RCC 7860 (cell line): Measurements from ENCODE around the gene MAGT1.
"Not testable (repeated sequence)": the region's sequence is repeated elsewhere in the genome, so short reads cannot be mapped to it uniquely, and the experiment has no call there.

ENCODE experiments used
- DNase-seq: peaks from one replicate; pipeline ENCODE4 v3.0.0-alpha.2; 2015; ENCODE audit warnings: low spot score
- FAIRE-seq: peaks from 2 replicates; lab custom pipeline; 2012; peaks lifted over from hg19 to GRCh38; lab: Jason Lieb, UNC

Gene MAGT1

DNA sequence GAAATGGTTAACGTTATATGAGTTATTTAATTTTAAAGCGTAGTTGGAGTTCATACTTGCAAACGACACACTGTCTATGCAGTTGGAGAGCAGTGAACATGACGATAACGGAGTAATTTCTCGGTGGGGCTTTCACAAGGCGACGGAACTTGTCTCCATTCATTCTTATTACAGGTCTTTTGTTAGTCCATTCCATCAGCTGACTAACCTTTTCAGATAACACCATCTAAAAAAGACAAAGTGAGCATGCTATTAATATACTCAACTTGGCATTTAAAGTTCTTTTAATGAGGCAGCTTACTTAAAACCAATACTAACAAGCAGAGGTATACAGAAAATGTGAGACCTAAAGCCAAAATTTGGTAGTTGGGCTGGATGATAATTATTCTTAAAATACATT lies 19.9 kb downstream of the MAGT1 start:
- no peak for DNase-seq
- no peak for FAIRE-seq

DNA sequence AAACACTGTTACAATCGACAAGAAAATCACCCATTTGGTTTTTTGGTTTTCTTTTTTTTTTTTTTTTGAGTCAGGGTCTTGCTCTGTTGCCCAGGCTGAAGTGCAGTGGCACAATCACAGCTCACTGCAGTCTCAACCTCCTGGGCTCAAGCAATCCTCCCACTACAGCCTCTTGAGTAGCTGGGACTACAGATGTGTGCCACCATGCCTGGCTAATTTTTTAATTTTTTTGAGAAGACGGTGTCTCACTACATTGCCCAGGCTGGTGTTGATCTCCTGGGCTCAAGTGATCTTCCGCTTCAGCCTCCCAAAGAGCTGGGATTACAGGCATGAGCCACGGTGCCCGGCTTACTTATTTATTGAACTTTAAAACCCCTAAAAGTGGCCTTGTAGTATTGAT lies 63.7 kb downstream of the MAGT1 start:
- not testable (repeated sequence) for DNase-seq, FAIRE-seq

DNA sequence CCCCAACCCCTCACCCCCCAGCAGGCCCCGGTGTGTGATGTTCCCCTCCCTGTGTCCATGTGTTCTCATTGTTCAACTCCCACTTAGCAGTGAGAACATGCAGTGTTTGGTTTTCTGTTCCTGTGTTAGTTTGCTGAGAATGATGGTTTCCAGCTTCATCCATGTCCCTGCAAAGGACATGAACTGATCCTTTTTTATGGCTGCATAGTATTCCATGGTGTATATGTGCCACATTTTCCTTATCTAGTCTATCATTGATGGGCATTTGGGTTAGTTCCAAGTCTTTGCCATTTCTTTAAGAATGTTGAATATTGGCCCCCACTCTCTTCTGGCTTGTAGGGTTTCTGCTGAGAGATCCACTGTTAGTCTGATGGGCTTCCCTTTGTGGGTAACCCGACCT lies 73.2 kb downstream of the MAGT1 start:
- DNase-seq, FAIRE-seq: not testable (repeated sequence)

DNA sequence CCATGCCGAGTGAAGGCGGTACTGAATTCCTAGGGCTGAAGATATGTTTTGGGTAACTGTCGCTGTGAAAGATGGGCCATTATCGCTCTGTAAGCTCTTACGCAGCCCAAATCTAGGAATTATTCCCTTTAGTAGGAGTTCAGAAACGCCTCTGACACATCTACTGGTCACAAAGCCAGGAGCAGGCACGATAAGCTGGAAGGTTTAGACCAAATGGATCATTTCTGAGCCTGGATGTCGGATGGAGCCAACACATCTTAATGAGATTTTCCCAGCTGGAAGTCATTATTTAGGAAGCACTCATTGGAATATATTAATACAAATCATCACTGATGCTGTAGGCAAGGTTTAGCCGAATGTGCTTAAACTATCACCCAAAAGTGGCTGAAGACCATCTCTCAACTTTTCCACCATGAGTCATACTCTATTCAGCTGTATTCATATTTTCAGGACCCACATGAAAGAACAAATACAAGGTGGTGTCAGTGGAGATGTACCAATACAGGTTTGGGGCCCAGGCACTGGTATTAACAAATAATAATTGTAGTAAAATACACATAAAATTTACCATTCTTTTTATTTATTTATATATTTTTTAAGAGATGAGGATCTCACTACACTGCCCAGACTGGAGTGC lies 75.0 kb downstream of the MAGT1 start:
- DNase-seq (no peak), FAIRE-seq (no peak)

DNA sequence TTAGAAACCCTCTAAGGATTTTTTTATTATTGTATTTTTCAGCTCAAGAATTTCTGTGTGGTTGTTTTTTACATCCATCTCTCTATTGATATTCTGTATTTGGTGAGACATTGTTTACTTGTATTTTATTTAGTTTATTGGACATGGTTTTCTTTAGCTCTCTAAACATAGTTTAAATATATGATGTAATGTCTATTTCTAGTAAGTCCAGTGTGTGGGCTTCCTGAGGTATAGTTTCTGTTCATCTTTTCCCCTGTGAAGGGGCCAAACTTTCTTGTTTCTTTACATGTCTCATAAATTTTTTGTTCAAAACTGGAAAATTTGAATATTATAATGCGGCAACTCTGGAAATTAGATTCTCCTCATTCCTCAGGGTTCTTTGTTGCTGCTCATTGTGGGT lies 81.0 kb downstream of the MAGT1 start:
- FAIRE-seq (no peak), DNase-seq (no peak)

DNA sequence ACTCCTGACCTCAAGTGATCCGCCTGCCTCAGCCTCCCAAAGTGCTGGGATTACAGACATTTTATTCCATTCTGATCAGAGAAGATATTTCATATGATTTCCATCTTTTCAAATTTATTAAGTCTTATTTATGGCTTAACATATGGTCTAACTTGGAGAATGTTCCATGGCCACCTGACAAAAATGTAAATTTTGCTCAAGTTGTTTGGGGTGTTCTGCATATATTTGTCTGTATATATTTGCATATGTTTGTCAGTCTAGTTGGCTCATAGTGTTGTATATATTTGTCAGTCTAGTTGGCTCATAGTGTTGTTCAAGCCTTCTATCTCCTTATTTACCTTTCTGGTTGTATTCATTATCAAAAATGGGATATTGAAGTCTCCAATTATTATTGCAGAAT lies 93.0 kb downstream of the MAGT1 start:
- FAIRE-seq (no peak), DNase-seq (no peak)

DNA sequence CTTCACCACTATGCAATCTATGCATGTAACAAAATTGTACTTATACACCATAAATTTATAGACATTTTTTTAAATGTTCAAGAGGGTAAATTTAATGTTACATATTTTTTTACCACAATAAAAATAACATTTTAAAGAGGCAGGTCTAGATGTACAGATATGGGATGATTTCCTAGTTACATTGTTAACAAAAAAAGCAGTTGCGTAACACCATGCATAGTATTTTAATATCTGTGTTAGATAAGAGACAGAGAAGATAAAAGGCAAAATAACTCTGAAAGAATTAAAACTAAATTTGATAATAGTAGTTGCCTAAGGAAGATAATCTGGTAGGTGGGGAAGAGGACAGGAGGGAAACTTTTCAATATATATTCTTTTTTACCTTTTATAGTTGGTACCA lies 100.1 kb downstream of the MAGT1 start:
- DNase-seq = no peak
- FAIRE-seq = no peak

DNA sequence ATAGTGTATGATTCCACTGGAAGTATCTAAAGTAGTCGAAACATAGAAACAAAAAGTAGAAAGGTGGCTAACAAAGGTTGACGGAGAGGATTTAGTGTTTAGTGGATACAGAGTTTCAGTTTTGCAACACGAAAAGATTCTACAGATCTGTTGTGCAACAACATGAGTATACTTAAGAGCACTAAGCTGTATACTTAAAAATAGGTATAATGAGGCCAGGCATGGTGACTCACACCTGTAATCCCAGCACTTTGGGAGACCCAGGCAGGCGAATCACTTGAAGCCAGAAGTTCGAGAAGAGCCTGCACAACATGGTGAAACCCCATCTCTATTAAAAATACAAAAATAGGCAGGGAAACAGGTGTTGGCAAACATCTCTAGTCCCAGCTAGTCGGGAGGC lies 101.3 kb downstream of the MAGT1 start:
- no peak for FAIRE-seq
- no peak for DNase-seq

DNA sequence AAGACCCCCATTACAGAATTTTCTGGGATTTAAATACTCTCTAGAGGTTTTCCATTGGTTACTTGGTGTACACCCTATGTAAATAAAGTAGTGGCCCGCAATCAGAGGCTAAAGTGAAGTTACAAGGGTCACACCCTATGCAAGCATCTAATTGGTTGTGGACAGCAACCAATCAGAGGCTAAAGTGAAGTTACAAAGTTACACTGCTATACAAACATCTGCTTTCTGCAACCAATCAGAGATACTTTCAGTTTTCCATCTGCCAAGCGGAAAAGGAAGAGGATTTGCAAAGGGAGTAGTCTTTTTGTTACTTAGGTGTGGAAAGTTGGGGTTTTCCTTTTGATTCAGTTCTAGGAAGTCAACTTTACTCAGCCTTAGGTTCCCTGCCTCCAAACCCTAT lies 107.2 kb downstream of the MAGT1 start:
- FAIRE-seq (no peak), DNase-seq (no peak)

DNA sequence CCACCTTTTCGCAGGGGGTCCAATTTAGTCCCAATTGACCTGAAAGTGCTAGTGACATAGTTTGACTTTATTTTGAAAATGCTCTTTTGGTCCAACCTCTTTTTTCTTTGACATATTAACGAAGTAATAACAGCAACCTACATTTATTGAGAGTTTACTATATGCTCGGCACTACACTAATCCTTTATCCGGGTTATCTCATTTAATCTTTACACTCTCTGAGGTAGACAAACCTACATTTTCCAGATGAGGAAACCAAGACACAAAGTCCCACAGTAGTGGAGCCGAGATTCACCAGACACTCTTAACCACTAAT lies 108.9 kb downstream of the MAGT1 start:
- FAIRE-seq (no peak), DNase-seq (no peak)

DNA sequence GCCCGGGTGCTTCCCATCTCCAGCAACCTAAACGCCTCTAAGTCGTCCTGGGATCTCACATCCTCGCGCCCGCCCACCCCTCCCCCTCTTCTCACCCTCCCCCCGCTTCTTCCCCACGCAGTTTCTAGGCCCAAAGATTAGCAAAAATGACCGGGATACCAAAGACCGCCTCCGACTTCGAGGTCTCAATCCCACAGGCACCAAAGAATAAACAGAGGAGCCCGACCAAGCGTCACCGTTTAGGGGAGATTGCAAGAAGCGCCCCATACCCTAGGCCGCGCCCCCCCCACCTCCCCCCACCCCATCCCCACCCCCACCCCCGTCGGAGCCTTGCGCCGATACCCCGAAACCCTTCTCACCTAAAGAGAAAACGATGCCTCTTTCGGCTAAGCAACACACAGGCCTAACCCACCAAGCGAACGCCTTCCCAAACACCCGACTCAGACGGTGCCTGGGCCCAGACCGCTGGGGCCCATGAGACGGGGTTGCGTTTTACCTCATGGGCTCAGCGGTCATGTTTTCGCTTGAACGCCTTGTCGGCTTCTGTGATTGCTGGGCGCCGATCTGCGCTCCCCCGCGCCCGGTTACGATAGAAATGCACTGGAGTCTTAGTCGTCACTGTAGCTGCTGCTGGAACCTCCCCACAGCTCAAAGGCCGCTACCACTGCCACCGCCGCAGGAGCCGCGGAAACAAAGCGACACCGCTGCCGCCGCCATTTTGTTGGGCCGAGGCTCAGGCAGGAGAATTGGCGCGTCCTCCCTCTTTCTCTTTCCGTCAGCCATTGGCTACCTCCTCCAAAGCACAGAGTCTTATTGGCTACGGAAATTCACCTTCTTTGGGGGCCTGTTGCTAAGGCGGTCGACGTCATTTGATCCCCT lies 109.5 kb downstream of the MAGT1 start, which contains the start of gene ATRX:
ATRX (minus strand) TSS at position 731 of the 879 bp plus-strand sequence; CDS start at position 516, 215 bp downstream.
- DNase-seq (peak; percentile 70), FAIRE-seq (peak; percentile 63)

DNA sequence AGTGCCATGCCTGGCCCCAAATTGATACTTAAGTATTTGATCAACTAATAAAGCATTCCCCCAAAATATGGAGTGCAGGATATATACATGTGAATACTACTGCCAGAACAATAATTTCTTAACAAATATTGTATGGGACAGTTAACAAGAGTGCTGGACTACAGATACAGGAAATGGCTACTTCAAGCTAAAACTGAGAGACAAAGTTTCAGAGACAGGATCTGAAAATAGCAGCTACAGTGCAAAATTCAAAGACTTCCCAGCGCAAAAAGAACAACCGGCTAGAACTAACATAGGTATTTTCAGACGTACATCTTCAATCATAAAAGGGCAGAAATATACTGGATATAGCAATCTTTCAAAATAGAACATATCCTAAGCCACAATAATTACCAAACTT lies 115.5 kb downstream of the MAGT1 start:
- no peak for FAIRE-seq
- DNase-seq = no peak

DNA sequence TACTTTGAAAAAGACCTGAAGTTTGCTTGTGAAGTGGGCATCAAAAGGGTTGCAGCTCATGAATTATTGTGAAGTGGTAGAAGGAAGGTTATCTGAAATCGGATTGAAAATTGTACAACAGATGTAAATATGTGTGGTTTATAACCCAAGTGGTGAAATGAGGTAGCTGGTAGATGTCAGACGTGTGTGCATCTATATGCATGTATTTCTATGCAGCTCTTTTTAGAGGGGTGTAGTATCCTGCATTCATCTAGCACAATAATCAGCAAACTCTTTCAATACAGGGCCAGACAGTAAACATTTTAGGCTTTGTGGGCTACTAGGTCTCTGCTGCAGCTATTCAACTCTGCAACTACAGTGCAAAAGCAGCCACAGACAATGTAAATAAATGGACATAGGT lies 118.6 kb downstream of the MAGT1 start:
- no peak for DNase-seq
- no peak for FAIRE-seq
